GM19468 (cell line): ENCODE data around the gene HSD17B11.
"Not testable (repeated sequence)": the region's sequence is repeated elsewhere in the genome, so short reads cannot be mapped to it uniquely, and the experiment has no call there.

Experiments
- ATAC-seq: cut with Tn5 transposase; IDR thresholded peaks from one replicate; pipeline ENCODE4 v1.9.1; 2021; ENCODE audit warnings: mild to moderate bottlenecking, moderate library complexity, moderate number of reproducible peaks; ENCODE audit not compliant: unreplicated experiment; ENCODE audit errors: extremely low read depth

Gene HSD17B11

GRCh38 chr4:87406902-87407301, 15.9 kb upstream of the HSD17B11 start:
- ATAC-seq, result not testable (repeated sequence)

GRCh38 chr4:87406462-87406861, 15.5 kb upstream of the HSD17B11 start:
- no peak for ATAC-seq

GRCh38 chr4:87405211-87405820, 14.3 kb upstream of the HSD17B11 start:
- ATAC-seq, result no peak

- ATAC-seq, result not testable (repeated sequence)
These were observed 12.7 kb upstream of the HSD17B11 start for GRCh38 chr4:87403732-87404131.

GRCh38 chr4:87399954-87400353, 9.0 kb upstream of the HSD17B11 start:
- ATAC-seq, result no peak

GRCh38 chr4:87399148-87399547, 8.2 kb upstream of the HSD17B11 start:
- ATAC-seq, result no peak

- ATAC-seq, result not testable (repeated sequence)
These were observed 4.9 kb upstream of the HSD17B11 start for GRCh38 chr4:87395851-87396250.

- ATAC-seq, result not testable (repeated sequence)
These were observed 4.1 kb upstream of the HSD17B11 start for GRCh38 chr4:87395073-87395472.

GRCh38 chr4:87392183-87392582, 1.2 kb upstream of the HSD17B11 start:
- ATAC-seq, result no peak

GRCh38 chr4:87391576-87392054, 627 bp upstream of the HSD17B11 start:
- no peak for ATAC-seq

- ATAC-seq, result no peak
These were observed 467 bp downstream of the HSD17B11 start for GRCh38 chr4:87390551-87390890.

- not testable (repeated sequence) for ATAC-seq
These were observed 933 bp downstream of the HSD17B11 start for GRCh38 chr4:87390055-87390454.

- no peak for ATAC-seq
These were observed 2.1 kb downstream of the HSD17B11 start for GRCh38 chr4:87388901-87389300.

- ATAC-seq, result no peak
These were observed 3.8 kb downstream of the HSD17B11 start for GRCh38 chr4:87387237-87387636.

GRCh38 chr4:87384466-87385132, 6.4 kb downstream of the HSD17B11 start:
- ATAC-seq, result not testable (repeated sequence)

GRCh38 chr4:87382931-87383330, 8.1 kb downstream of the HSD17B11 start:
- no peak for ATAC-seq

GRCh38 chr4:87382116-87382515, 8.9 kb downstream of the HSD17B11 start:
- no peak for ATAC-seq

GRCh38 chr4:87377816-87378215, 13.2 kb downstream of the HSD17B11 start:
- no peak for ATAC-seq

GRCh38 chr4:87375719-87376291, 15.2 kb downstream of the HSD17B11 start:
- ATAC-seq, result no peak

GRCh38 chr4:87370068-87370467, 20.9 kb downstream of the HSD17B11 start:
- ATAC-seq, result no peak

- no peak for ATAC-seq
These were observed 24.3 kb downstream of the HSD17B11 start for GRCh38 chr4:87366521-87367162.
